SK-N-SH (cell line): ENCODE data around the gene GPRC5B. TPM values are rescaled to one million over a fixed set of nuclear protein-coding genes. Genes with fewer than 3 reads are reported as not detected.

ENCODE experiments used
- CTCF ChIA-PET: fragments of 300-600, 350-600 bp; formaldehyde crosslinking; extraction: SDS; loops from one replicate; lab custom pipeline; 2021; lab: Yijun Ruan, JAX
- POLR2A ChIA-PET: fragments of 350-600 bp; sonication (Branson Sonifier 250); formaldehyde crosslinking; extraction: SDS; loops from one replicate; lab custom pipeline; 2020; ENCODE audit warnings: antibody characterized with exemption, inconsistent platforms; lab: Yijun Ruan, JAX
- DNase-seq: peaks from one replicate; pipeline ENCODE4 v3.0.0; 2012
- H2AFZ ChIP-seq: fragments of 200-600 bp; sonication (generic); 2 replicates; pipeline ENCODE4 v1.8.1; 2016; ENCODE audit warnings: antibody characterized with exemption, mild to moderate bottlenecking, low read depth
- H3F3A ChIP-seq: fragments of 200-600 bp; sonication (generic); replicated peaks from 2 replicates; pipeline ENCODE3; 2016; ENCODE audit warnings: antibody characterized with exemption, mild to moderate bottlenecking; ENCODE audit not compliant: insufficient read depth
- H3K27ac ChIP-seq, 2 experiments: fragments of 200-500 bp in 1 of 2; fragments of 200-600 bp in 1 of 2; sonication (Bioruptor generic) in 1 of 2; sonication (generic), shearing (Covaris generic) in 1 of 2; 2 replicates each; pipeline versions ENCODE4 v1.5.1 to v1.6.1; 2014 to 2016; ENCODE audit warnings: low read depth in 2 of 2, inconsistent platforms in 1 of 2, low read length in 1 of 2, mild to moderate bottlenecking in 1 of 2, mixed read lengths in 1 of 2
- H3K27me3 ChIP-seq: fragments of 200-600 bp; sonication (generic), shearing (Covaris generic); 2 replicates; pipeline ENCODE4 v1.6.1; 2016; ENCODE audit warnings: mixed run types; ENCODE audit not compliant: insufficient read depth
- H3K36me3 ChIP-seq, 2 experiments: fragments of 200-500 bp in 1 of 2; fragments of 200-600 bp in 1 of 2; sonication (Bioruptor generic) in 1 of 2; sonication (generic) in 1 of 2; replicated peaks in 1 of 2; 2 replicates each; pipeline versions ENCODE3 to v1.5.1; 2014 to 2016; ENCODE audit warnings: low read length in 1 of 2, mild to moderate bottlenecking in 1 of 2; ENCODE audit not compliant: insufficient read depth in 2 of 2, control insufficient read depth in 1 of 2
- H3K4me1 ChIP-seq, 2 experiments: fragments of 200-500 bp in 1 of 2; fragments of 200-600 bp in 1 of 2; sonication (Bioruptor generic) in 1 of 2; sonication (generic), shearing (Covaris generic) in 1 of 2; 2 replicates each; pipeline versions ENCODE4 v1.5.1 to v1.6.1; 2014 to 2016; ENCODE audit warnings: low read depth in 1 of 2, low read length in 1 of 2, mixed run types in 1 of 2; ENCODE audit not compliant: insufficient read depth in 2 of 2, control insufficient read depth in 1 of 2
- H3K4me2 ChIP-seq: fragments of 200-600 bp; sonication (generic), shearing (Covaris generic); 2 replicates; pipeline ENCODE4 v1.6.1; 2017; ENCODE audit warnings: mixed run types
- H3K4me3 ChIP-seq, 2 experiments: fragments of 200-500 bp in 1 of 2; fragments of 200-600 bp in 1 of 2; sonication (Bioruptor generic) in 1 of 2; sonication (generic), shearing (Covaris generic) in 1 of 2; 2 replicates each; pipeline versions ENCODE4 v1.5.1 to v1.8.1; 2014 to 2016; ENCODE audit warnings: low read depth in 2 of 2, inconsistent platforms in 1 of 2, low read length in 1 of 2, mild to moderate bottlenecking in 1 of 2, mixed read lengths in 1 of 2, moderate library complexity in 1 of 2
- H3K79me2 ChIP-seq: fragments of 200-600 bp; sonication (generic); 2 replicates; pipeline ENCODE4 v1.8.1; 2017; ENCODE audit warnings: mild to moderate bottlenecking; ENCODE audit not compliant: insufficient read depth
- H3K9ac ChIP-seq: fragments of 200-600 bp; sonication (generic); 2 replicates; pipeline ENCODE4 v1.6.1; 2017; ENCODE audit warnings: mixed run types
- H3K9me2 ChIP-seq: fragments of 200-600 bp; sonication (generic); 2 replicates; pipeline ENCODE4 v1.6.1; 2017; ENCODE audit warnings: mixed run types
- H3K9me3 ChIP-seq: fragments of 200-600 bp; sonication (generic); 2 replicates; pipeline ENCODE4 v1.6.1; 2017; ENCODE audit warnings: mixed run types, mild to moderate bottlenecking, moderate library complexity
- H4K20me1 ChIP-seq: fragments of 200-600 bp; sonication (generic); 2 replicates; pipeline ENCODE4 v1.6.1; 2017; ENCODE audit warnings: mild to moderate bottlenecking, mixed run types; ENCODE audit not compliant: insufficient read depth
- EP300 ChIP-seq, 2 experiments: IDR thresholded peaks; 2 replicates each; pipeline versions ENCODE4 v1.4.0 to v1.6.1; 2012; ENCODE audit warnings: borderline replicate concordance in 1 of 2, low read depth in 1 of 2, low read length in 1 of 2
- EZH2phosphoT487 ChIP-seq: fragments of 200-600 bp; sonication (generic); IDR thresholded peaks from 2 replicates; pipeline ENCODE4 v1.6.1; 2017; ENCODE audit warnings: low read depth, mixed run types, mild to moderate bottlenecking, antibody characterized with exemption, moderate library complexity, borderline replicate concordance
- FOXJ3 ChIP-seq: sonication (generic); formaldehyde crosslinking; IDR thresholded peaks from 2 replicates; pipeline ENCODE4 v1.5.1; 2020; ENCODE audit warnings: mild to moderate bottlenecking, missing genetic modification reagents
- FOXM1 ChIP-seq: IDR thresholded peaks from 2 replicates; pipeline ENCODE4 v1.4.0; 2012; ENCODE audit warnings: low read depth, mild to moderate bottlenecking
- JUND ChIP-seq: IDR thresholded peaks from 2 replicates; pipeline ENCODE4 v1.4.0; 2012
- NFIC ChIP-seq: IDR thresholded peaks from 2 replicates; pipeline ENCODE4 v1.4.0; 2012; ENCODE audit warnings: borderline replicate concordance
- POLR2AphosphoS5 ChIP-seq: IDR thresholded peaks from 2 replicates; pipeline ENCODE4 v1.6.1; 2012; ENCODE audit warnings: low read depth, low read length
- RAD21 ChIP-seq: IDR thresholded peaks from 2 replicates; pipeline ENCODE4 v1.6.1; 2012; ENCODE audit warnings: mild to moderate bottlenecking, low read length
- RCOR1 ChIP-seq: fragments of 150-350 bp; IDR thresholded peaks from 2 replicates; pipeline ENCODE4 v1.6.1; 2017; ENCODE audit warnings: antibody characterized with exemption, low read length
- RFX5 ChIP-seq: IDR thresholded peaks from 2 replicates; pipeline ENCODE4 v1.6.1; 2012; ENCODE audit warnings: mild to moderate bottlenecking, improper control_type of control experiment, low read length
- RXRA ChIP-seq: IDR thresholded peaks from 2 replicates; pipeline ENCODE4 v1.4.0; 2012; ENCODE audit warnings: low read depth, mild to moderate bottlenecking, borderline replicate concordance
- SIN3A ChIP-seq: IDR thresholded peaks from 2 replicates; pipeline ENCODE4 v1.6.1; 2012; ENCODE audit warnings: low read depth, mild to moderate bottlenecking, low read length, moderate library complexity, borderline replicate concordance
- TAF1 ChIP-seq: IDR thresholded peaks from 2 replicates; pipeline ENCODE4 v1.6.1; 2012; ENCODE audit warnings: low read depth, mild to moderate bottlenecking, low read length, moderate library complexity, borderline replicate concordance
- TCF12 ChIP-seq: IDR thresholded peaks from 2 replicates; pipeline ENCODE4 v1.4.0; 2012
- YY1 ChIP-seq: IDR thresholded peaks from 2 replicates; pipeline ENCODE4 v1.4.0; 2012; ENCODE audit warnings: low read depth, mild to moderate bottlenecking
- WGBS: methylation state at CpG from one replicate; pipeline ENCODE4 v1.1.6; 2017; ENCODE audit warnings: low lambda C conversion rate; 5-methylcytosine and 5-hydroxymethylcytosine counted together
- polyA plus RNA-seq, 3 experiments: library from polyadenylated mRNA; depleted of rRNA; stranded (reverse); fragments of >200 nt; gene quantifications; 2 replicates each; pipeline ENCODE4 v1.2.3, GENCODE V29; 2012
- TF ChIP-seq, protein P1 (sequence below): fragments of 200-600 bp; sonication (generic); IDR thresholded peaks from 2 replicates; pipeline ENCODE4 v1.6.1; 2017; ENCODE audit warnings: antibody characterized with exemption, mild to moderate bottlenecking, moderate library complexity
- TF ChIP-seq, protein P2 (sequence below): IDR thresholded peaks from 2 replicates; pipeline ENCODE4; 2012
- TF ChIP-seq, protein P3 (sequence below): IDR thresholded peaks from 2 replicates; pipeline ENCODE4 v1.6.1; 2012; ENCODE audit warnings: mild to moderate bottlenecking, low read depth, low read length, moderate library complexity

The GPRC5B gene
- polyA plus RNA-seq, 1 of the 3 experiments (the other 2 are of a cell fraction), result 1.1 TPM

DNA sequence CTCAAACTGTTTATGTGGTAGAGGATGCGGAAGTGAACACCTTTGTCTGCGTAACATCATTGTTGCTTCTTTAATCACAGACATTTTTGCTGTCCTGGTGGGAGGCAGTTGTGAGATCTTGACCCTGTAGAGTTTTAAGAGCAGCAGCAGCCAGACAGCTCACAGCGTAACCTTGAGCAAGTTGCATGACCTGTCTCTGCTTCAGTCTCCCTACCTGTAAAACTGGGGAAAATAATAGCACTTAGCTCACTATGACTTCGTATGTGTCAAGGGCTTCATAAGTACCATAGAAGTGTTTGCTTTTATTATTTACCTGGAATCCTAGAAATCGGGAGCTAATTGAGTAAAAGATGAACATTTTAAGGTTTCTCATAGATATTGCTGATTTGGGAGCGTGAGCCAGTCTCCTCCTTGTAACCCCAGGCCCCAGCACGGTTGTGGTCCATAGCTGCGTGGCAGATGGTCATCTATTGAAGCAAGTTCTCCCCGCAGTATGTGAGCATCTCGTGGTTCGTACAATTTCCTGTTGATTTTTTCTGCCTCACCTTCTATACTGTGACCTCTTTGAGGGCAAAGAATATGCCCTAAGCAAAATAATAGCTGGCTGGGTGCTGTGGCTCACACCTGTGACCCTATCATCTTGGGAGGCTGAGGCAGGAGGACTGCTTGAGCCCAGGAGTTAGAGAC, 34.4 kb downstream of the GPRC5B start:
- H2AFZ ChIP-seq, result no peak overlapping the region
- H3K4me3 ChIP-seq, result no peak overlapping the region
- H3F3A ChIP-seq, result no peaks in the 10 kb centered on the region
- H3K9me2 ChIP-seq, result no peaks in the 10 kb centered on the region
- no peak for TF ChIP-seq YY1
- no peak for TF ChIP-seq NFIC
- no peak for TF ChIP-seq EP300 (IDR thresholded peaks at IDR 0.05; ENCODE audit: borderline replicate concordance in 1 of 2, low read depth in 1 of 2, low read length in 1 of 2)
- TF ChIP-seq TAF1, result no peak
- WGBS, result 93% methylated on average over 11 of the region's 11 CpGs
- ChIA-PET POLR2A (no interaction called here), CTCF (interaction anchor here (1.0 to 1.2 kb wide), 2 partner anchors 14 to 159 kb away, joined by 3 read pairs; no protein-coding TSS in a partner anchor)
- no peak for DNase-seq
- H3K4me1 ChIP-seq, result no peaks in the 10 kb centered on the region; a peak in 1 of 4 replicates
- H4K20me1 ChIP-seq, result no peaks in the 10 kb centered on the region
- no peaks in the 10 kb centered on the region for H3K9me3 ChIP-seq
- H3K9ac ChIP-seq, result no peak overlapping the region
- no peaks in the 10 kb centered on the region for H3K79me2 ChIP-seq
- H3K27ac ChIP-seq, result no peak overlapping the region
- H3K27me3 ChIP-seq, result no peaks in the 10 kb centered on the region
- no peaks in the 10 kb centered on the region for H3K36me3 ChIP-seq
- no peak overlapping the region for H3K4me2 ChIP-seq

DNA sequence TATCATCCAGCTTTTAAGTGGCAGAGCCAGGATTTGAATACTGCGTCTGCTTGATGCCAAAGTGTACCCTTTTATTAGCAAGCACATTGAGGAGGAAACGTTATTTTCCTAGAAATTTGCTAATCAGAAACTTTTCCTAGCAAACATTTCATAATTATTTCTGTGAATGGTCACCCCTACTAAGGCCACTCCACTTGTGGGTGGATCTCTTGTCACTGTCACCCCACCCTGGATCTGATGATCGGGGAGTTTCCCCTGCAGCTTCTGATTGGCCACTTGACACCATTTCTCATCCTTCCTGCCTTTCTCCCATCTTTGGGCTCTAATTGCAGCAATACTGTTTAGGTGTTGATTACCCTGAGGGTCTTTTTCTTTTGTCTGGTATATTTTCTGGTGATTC, 35.9 kb downstream of the GPRC5B start:
- ChIA-PET POLR2A (no interaction called here), CTCF (no interaction called here)
- no peak overlapping the region for H3K4me2 ChIP-seq
- no peak overlapping the region for H3K27ac ChIP-seq
- H3K4me1 ChIP-seq, result no peaks in the 10 kb centered on the region; a peak in 1 of 4 replicates
- H3K9ac ChIP-seq, result no peak overlapping the region
- H3K9me3 ChIP-seq, result no peaks in the 10 kb centered on the region
- H3K36me3 ChIP-seq, result no peaks in the 10 kb centered on the region
- H3K4me3 ChIP-seq, result no peak overlapping the region
- TF ChIP-seq RXRA, result no peak
- no peak for TF ChIP-seq RFX5
- no peak for TF ChIP-seq EP300 (IDR thresholded peaks at IDR 0.05; ENCODE audit: borderline replicate concordance in 1 of 2, low read depth in 1 of 2, low read length in 1 of 2)
- no peak for TF ChIP-seq YY1
- TF ChIP-seq, protein P1, sequence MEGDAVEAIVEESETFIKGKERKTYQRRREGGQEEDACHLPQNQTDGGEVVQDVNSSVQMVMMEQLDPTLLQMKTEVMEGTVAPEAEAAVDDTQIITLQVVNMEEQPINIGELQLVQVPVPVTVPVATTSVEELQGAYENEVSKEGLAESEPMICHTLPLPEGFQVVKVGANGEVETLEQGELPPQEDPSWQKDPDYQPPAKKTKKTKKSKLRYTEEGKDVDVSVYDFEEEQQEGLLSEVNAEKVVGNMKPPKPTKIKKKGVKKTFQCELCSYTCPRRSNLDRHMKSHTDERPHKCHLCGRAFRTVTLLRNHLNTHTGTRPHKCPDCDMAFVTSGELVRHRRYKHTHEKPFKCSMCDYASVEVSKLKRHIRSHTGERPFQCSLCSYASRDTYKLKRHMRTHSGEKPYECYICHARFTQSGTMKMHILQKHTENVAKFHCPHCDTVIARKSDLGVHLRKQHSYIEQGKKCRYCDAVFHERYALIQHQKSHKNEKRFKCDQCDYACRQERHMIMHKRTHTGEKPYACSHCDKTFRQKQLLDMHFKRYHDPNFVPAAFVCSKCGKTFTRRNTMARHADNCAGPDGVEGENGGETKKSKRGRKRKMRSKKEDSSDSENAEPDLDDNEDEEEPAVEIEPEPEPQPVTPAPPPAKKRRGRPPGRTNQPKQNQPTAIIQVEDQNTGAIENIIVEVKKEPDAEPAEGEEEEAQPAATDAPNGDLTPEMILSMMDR, result no peak
- no peak for TF ChIP-seq TCF12
- TF ChIP-seq RAD21, result no peak
- no peak for TF ChIP-seq FOXM1
- TF ChIP-seq POLR2AphosphoS5, result no peak
- no peak for TF ChIP-seq JUND
- TF ChIP-seq FOXJ3 (CRISPR knock-in tag), result no peak
- no peak for TF ChIP-seq NFIC
- TF ChIP-seq RCOR1, result no peak
- TF ChIP-seq, protein P2, sequence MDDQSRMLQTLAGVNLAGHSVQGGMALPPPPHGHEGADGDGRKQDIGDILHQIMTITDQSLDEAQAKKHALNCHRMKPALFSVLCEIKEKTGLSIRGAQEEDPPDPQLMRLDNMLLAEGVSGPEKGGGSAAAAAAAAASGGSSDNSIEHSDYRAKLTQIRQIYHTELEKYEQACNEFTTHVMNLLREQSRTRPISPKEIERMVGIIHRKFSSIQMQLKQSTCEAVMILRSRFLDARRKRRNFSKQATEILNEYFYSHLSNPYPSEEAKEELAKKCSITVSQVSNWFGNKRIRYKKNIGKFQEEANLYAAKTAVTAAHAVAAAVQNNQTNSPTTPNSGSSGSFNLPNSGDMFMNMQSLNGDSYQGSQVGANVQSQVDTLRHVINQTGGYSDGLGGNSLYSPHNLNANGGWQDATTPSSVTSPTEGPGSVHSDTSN, result no peak
- TF ChIP-seq, protein P3, sequence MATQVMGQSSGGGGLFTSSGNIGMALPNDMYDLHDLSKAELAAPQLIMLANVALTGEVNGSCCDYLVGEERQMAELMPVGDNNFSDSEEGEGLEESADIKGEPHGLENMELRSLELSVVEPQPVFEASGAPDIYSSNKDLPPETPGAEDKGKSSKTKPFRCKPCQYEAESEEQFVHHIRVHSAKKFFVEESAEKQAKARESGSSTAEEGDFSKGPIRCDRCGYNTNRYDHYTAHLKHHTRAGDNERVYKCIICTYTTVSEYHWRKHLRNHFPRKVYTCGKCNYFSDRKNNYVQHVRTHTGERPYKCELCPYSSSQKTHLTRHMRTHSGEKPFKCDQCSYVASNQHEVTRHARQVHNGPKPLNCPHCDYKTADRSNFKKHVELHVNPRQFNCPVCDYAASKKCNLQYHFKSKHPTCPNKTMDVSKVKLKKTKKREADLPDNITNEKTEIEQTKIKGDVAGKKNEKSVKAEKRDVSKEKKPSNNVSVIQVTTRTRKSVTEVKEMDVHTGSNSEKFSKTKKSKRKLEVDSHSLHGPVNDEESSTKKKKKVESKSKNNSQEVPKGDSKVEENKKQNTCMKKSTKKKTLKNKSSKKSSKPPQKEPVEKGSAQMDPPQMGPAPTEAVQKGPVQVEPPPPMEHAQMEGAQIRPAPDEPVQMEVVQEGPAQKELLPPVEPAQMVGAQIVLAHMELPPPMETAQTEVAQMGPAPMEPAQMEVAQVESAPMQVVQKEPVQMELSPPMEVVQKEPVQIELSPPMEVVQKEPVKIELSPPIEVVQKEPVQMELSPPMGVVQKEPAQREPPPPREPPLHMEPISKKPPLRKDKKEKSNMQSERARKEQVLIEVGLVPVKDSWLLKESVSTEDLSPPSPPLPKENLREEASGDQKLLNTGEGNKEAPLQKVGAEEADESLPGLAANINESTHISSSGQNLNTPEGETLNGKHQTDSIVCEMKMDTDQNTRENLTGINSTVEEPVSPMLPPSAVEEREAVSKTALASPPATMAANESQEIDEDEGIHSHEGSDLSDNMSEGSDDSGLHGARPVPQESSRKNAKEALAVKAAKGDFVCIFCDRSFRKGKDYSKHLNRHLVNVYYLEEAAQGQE, result no peak
- TF ChIP-seq EZH2phosphoT487, result no peak
- no peak for TF ChIP-seq SIN3A
- no peak for TF ChIP-seq TAF1
- DNase-seq, result no peak
- H3K79me2 ChIP-seq, result no peaks in the 10 kb centered on the region
- peaks cover 5% of the 10 kb centered on the region for H3F3A ChIP-seq
- no peaks in the 10 kb centered on the region for H4K20me1 ChIP-seq
- H3K9me2 ChIP-seq, result no peaks in the 10 kb centered on the region
- no peak overlapping the region for H2AFZ ChIP-seq
- H3K27me3 ChIP-seq, result no peaks in the 10 kb centered on the region
- 93% methylated on average over 3 of the region's 3 CpGs for WGBS
